ENCODE measurements around the gene YWHAH. TPM values are rescaled to one million over a fixed set of nuclear protein-coding genes. Genes with fewer than 3 reads are reported as not detected.
A peak's percentile ranks its signal among the peaks of the same experiment; 100 is the strongest.

YWHAH gene
- total and polyA plus RNA-seq, 9 of the 15 experiments (the other 6 are each of a cell fraction or from before 2014, with no cell fraction given): 32.0 to 177 (median 114) TPM

DNA sequence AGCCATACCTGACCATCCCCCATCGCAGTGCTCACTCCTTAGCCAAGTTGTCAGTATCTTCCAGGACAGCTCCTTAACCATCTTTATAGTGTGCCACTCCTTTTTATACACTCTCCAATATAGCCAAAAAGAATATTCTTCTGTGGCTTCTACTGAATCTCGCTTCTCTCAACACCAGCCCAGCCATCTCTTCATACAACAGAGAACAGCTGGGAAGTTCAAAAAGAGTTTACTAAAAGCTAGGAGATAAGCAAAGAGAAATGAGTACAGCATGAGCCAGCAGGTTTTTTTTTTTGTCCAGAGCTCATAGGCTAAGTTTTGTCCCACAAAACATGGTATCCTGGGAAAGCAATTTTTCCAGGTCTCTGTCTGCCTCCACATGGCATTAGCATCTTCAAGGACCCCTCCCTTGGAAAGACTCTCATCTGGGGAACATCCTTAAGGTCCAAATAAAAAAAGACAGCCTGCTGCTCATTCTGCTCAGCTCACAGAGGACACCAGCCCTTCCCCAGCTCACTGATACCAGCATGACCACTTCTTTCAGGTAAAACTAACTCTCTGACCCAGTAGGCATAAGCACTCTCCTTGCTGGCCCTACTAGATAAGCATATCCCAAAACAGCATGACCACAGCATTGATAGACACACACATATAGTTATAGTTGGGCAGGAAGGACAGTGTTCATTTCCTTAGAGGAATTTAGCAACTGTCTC lies 48.8 kb upstream of the YWHAH start (continued):
- TF ChIP-seq, protein P1, sequence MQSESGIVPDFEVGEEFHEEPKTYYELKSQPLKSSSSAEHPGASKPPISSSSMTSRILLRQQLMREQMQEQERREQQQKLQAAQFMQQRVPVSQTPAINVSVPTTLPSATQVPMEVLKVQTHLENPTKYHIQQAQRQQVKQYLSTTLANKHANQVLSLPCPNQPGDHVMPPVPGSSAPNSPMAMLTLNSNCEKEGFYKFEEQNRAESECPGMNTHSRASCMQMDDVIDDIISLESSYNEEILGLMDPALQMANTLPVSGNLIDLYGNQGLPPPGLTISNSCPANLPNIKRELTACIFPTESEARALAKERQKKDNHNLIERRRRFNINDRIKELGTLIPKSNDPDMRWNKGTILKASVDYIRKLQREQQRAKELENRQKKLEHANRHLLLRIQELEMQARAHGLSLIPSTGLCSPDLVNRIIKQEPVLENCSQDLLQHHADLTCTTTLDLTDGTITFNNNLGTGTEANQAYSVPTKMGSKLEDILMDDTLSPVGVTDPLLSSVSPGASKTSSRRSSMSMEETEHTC (IDR thresholded peaks at IDR 0.05): peak; percentile 10; the same call in 1 of the 2 replicates
- no peak for TF ChIP-seq NFATC3 (IDR thresholded peaks at IDR 0.05)
- peak; percentile 11 for TF ChIP-seq TBP (optimal IDR thresholded peaks at IDR 0.05; ENCODE audit: low read depth, low read length)
- peak; percentile 33; the same call in 1 of the 2 replicates for TF ChIP-seq RBFOX2 (IDR thresholded peaks at IDR 0.05; ENCODE audit: low read depth, low read length)
- TF ChIP-seq JUND (IDR thresholded peaks at IDR 0.05; ENCODE audit: borderline replicate concordance, low read depth, low read length): peak; percentile 57; the same call in 1 of the 2 replicates
- peak; percentile 62; the same call in 2 of the 3 replicates for TF ChIP-seq JUND (tag; IDR thresholded peaks at IDR 0.05; ENCODE audit: borderline replicate concordance, low read depth, low read length)
- no peak for TF ChIP-seq BCL6 (CRISPR knock-in tag; IDR thresholded peaks at IDR 0.05)
- 0 out of 2 replicates have a peak, but pooled peaks have one; percentile 19 for TF ChIP-seq CEBPB (tag; IDR thresholded peaks at IDR 0.05)
- no peak for TF ChIP-seq ZNF212 (CRISPR knock-in tag; IDR thresholded peaks at IDR 0.05)
- no peak for TF ChIP-seq USF2 (CRISPR knock-in tag; IDR thresholded peaks at IDR 0.05)
- TF ChIP-seq NBN (IDR thresholded peaks at IDR 0.05; ENCODE audit: low read depth): peak; percentile 68; the same call in 1 of the 2 replicates
- peak; percentile 48 for TF ChIP-seq TAF9B (IDR thresholded peaks at IDR 0.05; ENCODE audit: partially characterized antibody)
- 0 out of 2 replicates have a peak, but pooled peaks have one; percentile 3 for TF ChIP-seq ERF (CRISPR knock-in tag; IDR thresholded peaks at IDR 0.05)
- no peak for TF ChIP-seq ATF3 (IDR thresholded peaks at IDR 0.05)
- TF ChIP-seq ATF3 (CRISPR knock-in tag; conservative IDR thresholded peaks at IDR 0.05): no peak
- TF ChIP-seq HDAC2 (IDR thresholded peaks at IDR 0.05): peak; percentile 36; the same call in 1 of the 2 replicates
- TF ChIP-seq MTA3 (IDR thresholded peaks at IDR 0.05; ENCODE audit: borderline replicate concordance): peak; percentile 55; the same call in 1 of the 2 replicates
- peak; percentile 26 for TF ChIP-seq CXXC5 (CRISPR knock-in tag; IDR thresholded peaks at IDR 0.05)
- TF ChIP-seq CHD1 (IDR thresholded peaks at IDR 0.05; ENCODE audit: low read length): no peak
- no peak for TF ChIP-seq DNMT1 (IDR thresholded peaks at IDR 0.05)
- TF ChIP-seq ZNF444 (CRISPR knock-in tag; IDR thresholded peaks at IDR 0.05): no peak
- no peak for TF ChIP-seq ZBTB5 (IDR thresholded peaks at IDR 0.05)
